ENCODE measurements around the gene PSMA6.

PSMA6 gene

DNA sequence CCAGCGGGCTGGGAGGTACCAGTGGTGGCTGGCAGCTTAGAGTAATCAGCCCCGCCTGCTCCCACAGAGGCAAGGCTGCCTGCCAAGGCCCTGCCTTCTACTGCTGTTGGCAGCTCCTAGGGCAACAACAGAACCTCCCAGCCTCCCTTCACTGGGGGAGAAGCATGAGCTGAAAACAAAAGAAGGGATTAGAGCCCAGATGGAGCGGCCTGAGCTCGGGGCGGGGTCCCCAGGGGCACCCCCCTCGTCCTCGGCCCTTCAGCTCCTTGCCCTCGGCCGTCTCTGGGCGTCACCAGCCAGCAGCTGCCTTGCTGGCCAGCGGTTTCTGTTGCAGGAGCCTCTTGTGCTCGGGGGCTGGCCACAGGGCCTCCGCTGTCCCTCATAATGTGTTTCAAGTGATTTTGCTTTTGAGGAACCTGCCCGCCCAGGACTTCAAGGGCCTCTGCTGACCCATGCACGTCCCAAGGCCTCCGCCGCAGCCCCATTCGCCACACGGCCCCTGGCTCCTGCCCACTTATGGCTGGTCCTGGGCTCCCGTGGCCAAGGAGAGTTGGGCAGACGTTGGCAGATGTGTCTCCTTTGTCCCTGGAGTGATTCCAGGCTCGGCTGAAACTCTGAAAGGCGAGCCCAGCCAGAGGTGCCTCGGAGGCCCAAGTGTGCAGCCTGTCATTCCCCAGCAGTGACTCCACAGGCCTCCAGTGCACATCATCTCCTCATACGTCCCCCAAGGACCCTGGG is 49.7 kb downstream of the PSMA6 start:
- peak; percentile 94 for DNase-seq (ENCODE audit: low spot score)
- Histone ChIP-seq H3K36me3 (ENCODE audit: low read depth) (no peaks in the 10 kb centered on the region), H3K27me3 (ENCODE audit: insufficient read depth, poor library complexity, severe bottlenecking) (no peaks in the 10 kb centered on the region), H3K27ac (ENCODE audit: poor library complexity, severe bottlenecking) (peak overlapping the region; percentile 20), H3K4me3 (ENCODE audit: severe bottlenecking) (no peak overlapping the region), H3K9me3 (ENCODE audit: severe bottlenecking) (no peaks in the 10 kb centered on the region), H3K4me1 (ENCODE audit: insufficient read depth, poor library complexity, severe bottlenecking) (peaks cover 23% of the 10 kb centered on the region)
- TF ChIP-seq, protein P1, sequence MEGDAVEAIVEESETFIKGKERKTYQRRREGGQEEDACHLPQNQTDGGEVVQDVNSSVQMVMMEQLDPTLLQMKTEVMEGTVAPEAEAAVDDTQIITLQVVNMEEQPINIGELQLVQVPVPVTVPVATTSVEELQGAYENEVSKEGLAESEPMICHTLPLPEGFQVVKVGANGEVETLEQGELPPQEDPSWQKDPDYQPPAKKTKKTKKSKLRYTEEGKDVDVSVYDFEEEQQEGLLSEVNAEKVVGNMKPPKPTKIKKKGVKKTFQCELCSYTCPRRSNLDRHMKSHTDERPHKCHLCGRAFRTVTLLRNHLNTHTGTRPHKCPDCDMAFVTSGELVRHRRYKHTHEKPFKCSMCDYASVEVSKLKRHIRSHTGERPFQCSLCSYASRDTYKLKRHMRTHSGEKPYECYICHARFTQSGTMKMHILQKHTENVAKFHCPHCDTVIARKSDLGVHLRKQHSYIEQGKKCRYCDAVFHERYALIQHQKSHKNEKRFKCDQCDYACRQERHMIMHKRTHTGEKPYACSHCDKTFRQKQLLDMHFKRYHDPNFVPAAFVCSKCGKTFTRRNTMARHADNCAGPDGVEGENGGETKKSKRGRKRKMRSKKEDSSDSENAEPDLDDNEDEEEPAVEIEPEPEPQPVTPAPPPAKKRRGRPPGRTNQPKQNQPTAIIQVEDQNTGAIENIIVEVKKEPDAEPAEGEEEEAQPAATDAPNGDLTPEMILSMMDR (IDR thresholded peaks at IDR 0.05; ENCODE audit: poor library complexity, severe bottlenecking): no peak
- ATAC-seq (ENCODE audit: low read depth): peak; percentile 90

DNA sequence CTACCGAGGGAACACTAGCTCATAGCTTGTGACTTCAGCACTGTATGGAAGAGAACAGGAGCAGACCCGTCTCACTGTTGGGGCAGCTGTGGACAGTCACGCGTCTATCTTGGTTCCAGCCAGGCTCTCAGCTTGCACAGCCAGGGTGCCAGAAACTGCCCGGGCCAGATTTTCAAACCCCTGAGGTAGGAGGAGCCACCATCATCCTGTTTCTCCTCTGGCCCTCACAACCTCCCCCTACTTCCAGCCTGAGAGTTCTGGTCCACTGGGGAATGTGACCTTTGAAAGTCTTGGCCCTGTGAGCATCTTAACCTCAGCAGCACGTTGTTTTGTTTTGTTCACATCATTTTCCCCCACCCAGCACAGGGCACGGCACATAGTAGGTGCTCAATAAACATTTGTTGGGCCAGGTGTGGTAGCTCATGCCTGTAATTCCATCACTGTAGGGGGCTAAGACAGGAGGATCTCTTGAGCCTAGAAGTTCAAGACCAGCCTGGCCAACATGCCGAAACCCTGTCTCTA is 50.4 kb downstream of the PSMA6 start:
- H3K36me3 ChIP-seq (ENCODE audit: low read depth): no peaks in the 10 kb centered on the region
- H3K9me3 ChIP-seq (ENCODE audit: severe bottlenecking): no peaks in the 10 kb centered on the region
- DNase-seq (ENCODE audit: low spot score) (no peak), ATAC-seq (ENCODE audit: low read depth) (no peak)
- peak overlapping the region; percentile 20 for H3K27ac ChIP-seq (ENCODE audit: poor library complexity, severe bottlenecking)
- H3K27me3 ChIP-seq (ENCODE audit: insufficient read depth, poor library complexity, severe bottlenecking): no peaks in the 10 kb centered on the region
- TF ChIP-seq, protein P1 (IDR thresholded peaks at IDR 0.05; ENCODE audit: poor library complexity, severe bottlenecking): no peak
- peaks cover 17% of the 10 kb centered on the region for H3K4me1 ChIP-seq (ENCODE audit: insufficient read depth, poor library complexity, severe bottlenecking)
- no peak overlapping the region for H3K4me3 ChIP-seq (ENCODE audit: severe bottlenecking)

DNA sequence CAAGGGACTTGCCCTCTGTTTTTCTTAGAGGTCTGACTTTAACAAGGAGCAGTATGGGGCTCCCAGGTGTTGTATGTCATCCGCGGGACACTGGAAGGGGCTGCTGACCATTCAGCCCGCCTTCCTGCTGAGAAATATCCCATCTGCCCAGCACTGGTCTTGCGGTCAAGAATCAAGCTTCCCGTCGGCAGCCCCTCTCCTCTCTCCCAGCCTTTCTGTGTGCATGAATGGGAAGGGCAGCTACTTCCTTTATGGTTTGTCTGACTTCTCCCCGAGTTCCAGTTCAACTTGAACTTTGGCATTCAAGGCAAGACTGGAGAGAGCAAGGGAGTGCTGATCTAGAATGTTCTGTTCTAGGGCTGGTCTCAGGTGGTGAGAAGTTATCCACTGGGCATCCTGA is 51.5 kb downstream of the PSMA6 start:
- Histone ChIP-seq H3K9me3 (ENCODE audit: severe bottlenecking) (no peaks in the 10 kb centered on the region), H3K4me3 (ENCODE audit: severe bottlenecking) (no peak overlapping the region), H3K36me3 (ENCODE audit: low read depth) (no peaks in the 10 kb centered on the region), H3K27me3 (ENCODE audit: insufficient read depth, poor library complexity, severe bottlenecking) (no peaks in the 10 kb centered on the region), H3K27ac (ENCODE audit: poor library complexity, severe bottlenecking) (no peak overlapping the region), H3K4me1 (ENCODE audit: insufficient read depth, poor library complexity, severe bottlenecking) (peaks cover 11% of the 10 kb centered on the region)
- TF ChIP-seq, protein P1 (IDR thresholded peaks at IDR 0.05; ENCODE audit: poor library complexity, severe bottlenecking): no peak
- DNase-seq (ENCODE audit: low spot score) (no peak), ATAC-seq (ENCODE audit: low read depth) (no peak)

DNA sequence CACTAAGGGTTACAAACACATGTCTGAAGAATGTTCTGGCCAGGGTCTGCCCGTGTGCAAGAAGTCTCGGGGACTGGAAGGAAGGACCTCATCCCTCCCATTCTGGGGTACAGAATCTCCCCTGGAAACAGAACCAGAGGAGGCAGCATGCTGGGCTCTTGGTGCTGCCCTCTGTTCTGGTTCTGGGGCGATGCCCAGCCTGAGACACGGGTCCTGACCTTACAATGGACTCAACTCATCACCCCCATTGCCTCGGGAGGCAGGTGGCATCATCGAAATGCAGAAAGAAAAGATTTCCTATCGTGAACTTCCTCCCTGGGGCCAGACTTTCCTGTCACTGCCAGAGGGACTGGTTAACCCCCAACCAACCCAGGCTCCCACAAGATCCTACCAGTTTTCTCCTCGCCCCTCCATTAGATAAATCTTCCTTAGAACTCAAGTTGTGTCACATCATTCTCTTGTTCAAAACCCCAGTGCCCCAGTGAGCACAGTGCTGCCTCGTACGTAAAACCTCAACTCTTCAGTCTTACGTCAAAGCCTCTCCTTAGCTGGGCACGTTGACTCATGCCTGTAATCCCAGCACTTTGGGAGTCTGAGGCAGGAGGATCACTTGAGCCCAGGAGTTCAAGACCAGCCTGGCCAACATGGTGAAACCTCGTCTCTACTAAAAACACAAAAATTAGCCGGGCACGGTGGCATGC is 52.1 kb downstream of the PSMA6 start:
- Histone ChIP-seq H3K4me1 (ENCODE audit: insufficient read depth, poor library complexity, severe bottlenecking) (peaks cover 11% of the 10 kb centered on the region), H3K27ac (ENCODE audit: poor library complexity, severe bottlenecking) (no peak overlapping the region), H3K4me3 (ENCODE audit: severe bottlenecking) (no peak overlapping the region), H3K9me3 (ENCODE audit: severe bottlenecking) (no peaks in the 10 kb centered on the region), H3K36me3 (ENCODE audit: low read depth) (no peaks in the 10 kb centered on the region), H3K27me3 (ENCODE audit: insufficient read depth, poor library complexity, severe bottlenecking) (no peaks in the 10 kb centered on the region)
- DNase-seq (ENCODE audit: low spot score): no peak
- ATAC-seq (ENCODE audit: low read depth): no peak
- TF ChIP-seq, protein P1 (IDR thresholded peaks at IDR 0.05; ENCODE audit: poor library complexity, severe bottlenecking): no peak

Measured in RWPE2 (cell line).